ENCODE results near the gene PSTK.

The PSTK gene

GRCh38 chr10:123021517-123021916, 41.3 kb downstream of the PSTK start:
- DNase-seq: no peak

GRCh38 chr10:123024540-123024939, 44.3 kb downstream of the PSTK start:
- DNase-seq: no peak

GRCh38 chr10:123026302-123026701, 46.1 kb downstream of the PSTK start:
- DNase-seq: no peak

- no peak for DNase-seq
Measured at GRCh38 chr10:123027861-123028260, 47.7 kb downstream of the PSTK start.

GRCh38 chr10:123031124-123031523, 50.9 kb downstream of the PSTK start:
- DNase-seq: no peak

GRCh38 chr10:123034332-123034731, 54.1 kb downstream of the PSTK start:
- DNase-seq: no peak

- no peak for DNase-seq
Measured at GRCh38 chr10:123035467-123036086, 55.4 kb downstream of the PSTK start.

GRCh38 chr10:123038782-123039631, 58.8 kb downstream of the PSTK start:
- DNase-seq: no peak

GRCh38 chr10:123039632-123039930, 59.4 kb downstream of the PSTK start:
- DNase-seq: no peak
